Ectodermal cell (in vitro differentiated cells): Measurements from ENCODE around the gene DENND5B.

Source experiments
- H3K27ac ChIP-seq: 2 replicates; pipeline ENCODE4 v1.7.0; 2013; ENCODE audit warnings: mild to moderate bottlenecking, low read depth, low read length; ENCODE audit not compliant: insufficient read depth, poor library complexity, severe bottlenecking
- H3K27me3 ChIP-seq: 2 replicates; pipeline ENCODE4 v1.7.0; 2013; ENCODE audit warnings: mild to moderate bottlenecking, low read length; ENCODE audit not compliant: insufficient read depth, control insufficient read depth, poor library complexity, severe bottlenecking
- H3K36me3 ChIP-seq: one replicate; pipeline ENCODE4 v1.7.0; 2013; ENCODE audit warnings: low read length; ENCODE audit not compliant: control insufficient read depth, insufficient read depth
- H3K4me1 ChIP-seq: one replicate; pipeline ENCODE4 v1.7.0; 2013; ENCODE audit warnings: low read length; ENCODE audit not compliant: control insufficient read depth, insufficient read depth
- H3K4me3 ChIP-seq: 2 replicates; pipeline ENCODE4 v1.7.0; 2013; ENCODE audit warnings: low read depth, low read length, control low read depth; ENCODE audit not compliant: insufficient read depth
- H3K9me3 ChIP-seq: 2 replicates; pipeline ENCODE4 v1.7.0; 2013; ENCODE audit warnings: mild to moderate bottlenecking, low read length, moderate library complexity; ENCODE audit not compliant: control insufficient read depth
- WGBS, 2 experiments: methylation state at CpG; one replicate each; pipeline ENCODE4 v1.1.7; 2013; ENCODE audit warnings: missing lambda C conversion rate in 2 of 2; 5-methylcytosine and 5-hydroxymethylcytosine counted together

The DENND5B gene

DNA sequence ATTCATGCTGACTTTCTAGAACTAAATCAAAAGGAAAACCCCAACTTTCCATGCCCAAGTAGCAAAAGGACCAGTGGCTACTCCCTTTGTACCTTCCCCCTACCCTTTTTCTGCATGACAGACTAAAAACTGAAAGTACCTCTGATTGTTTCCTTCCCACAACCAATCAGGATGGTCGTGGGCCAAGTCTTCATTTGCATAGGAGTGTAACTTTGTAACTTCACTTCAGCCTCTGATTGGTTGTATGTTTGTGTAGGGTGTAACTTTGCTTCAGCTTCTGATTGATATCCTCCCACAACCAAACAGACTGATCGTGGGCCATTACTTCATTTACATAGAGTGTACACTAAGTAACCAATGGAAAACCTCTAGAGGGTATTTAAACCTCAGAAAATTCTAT is 96.5 kb downstream of the DENND5B start:
- 86 to 93% methylated on average over 2 of the region's 2 CpGs for WGBS, 2 experiments
- H3K27ac ChIP-seq = no peak overlapping the region
- H3K36me3 ChIP-seq = no peaks in the 10 kb centered on the region
- H3K27me3 ChIP-seq = no peaks in the 10 kb centered on the region
- H3K9me3 ChIP-seq = no peaks in the 10 kb centered on the region
- peaks cover 3% of the 10 kb centered on the region for H3K4me1 ChIP-seq
- no peak overlapping the region for H3K4me3 ChIP-seq

DNA sequence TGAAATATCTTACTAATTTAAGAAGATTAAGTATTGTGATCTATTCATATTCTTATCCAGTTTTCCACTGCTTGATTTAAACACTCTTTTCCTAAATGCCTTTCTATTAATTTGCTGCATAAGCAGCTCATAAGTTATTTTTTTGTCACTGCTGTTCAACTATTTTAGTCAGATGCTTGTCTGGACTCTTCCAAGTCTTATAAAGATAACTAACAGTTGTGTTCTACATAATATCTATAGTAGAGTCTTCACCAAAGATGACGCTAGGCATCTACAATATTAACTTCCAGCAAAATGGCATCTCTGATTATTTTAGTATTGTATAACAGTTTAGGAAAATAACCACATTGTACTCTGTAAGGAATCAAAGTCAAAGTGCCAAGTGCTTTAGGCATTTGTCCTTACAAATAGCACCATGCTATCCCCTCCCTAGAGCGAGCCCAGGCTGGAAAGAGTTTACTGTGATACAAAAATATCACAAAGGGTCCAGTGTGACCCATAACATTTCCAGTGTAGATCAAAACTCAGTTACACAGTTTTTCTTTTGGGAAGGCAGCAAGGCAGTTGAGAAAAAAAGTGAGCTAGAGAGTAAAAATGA is 98.2 kb downstream of the DENND5B start:
- Histone ChIP-seq H3K27me3 (no peaks in the 10 kb centered on the region), H3K4me1 (no peaks in the 10 kb centered on the region), H3K27ac (no peak overlapping the region), H3K9me3 (no peaks in the 10 kb centered on the region), H3K4me3 (no peak overlapping the region), H3K36me3 (no peaks in the 10 kb centered on the region)
- 75 to 82% methylated on average over 1 of the region's 2 CpGs for WGBS, 2 experiments

DNA sequence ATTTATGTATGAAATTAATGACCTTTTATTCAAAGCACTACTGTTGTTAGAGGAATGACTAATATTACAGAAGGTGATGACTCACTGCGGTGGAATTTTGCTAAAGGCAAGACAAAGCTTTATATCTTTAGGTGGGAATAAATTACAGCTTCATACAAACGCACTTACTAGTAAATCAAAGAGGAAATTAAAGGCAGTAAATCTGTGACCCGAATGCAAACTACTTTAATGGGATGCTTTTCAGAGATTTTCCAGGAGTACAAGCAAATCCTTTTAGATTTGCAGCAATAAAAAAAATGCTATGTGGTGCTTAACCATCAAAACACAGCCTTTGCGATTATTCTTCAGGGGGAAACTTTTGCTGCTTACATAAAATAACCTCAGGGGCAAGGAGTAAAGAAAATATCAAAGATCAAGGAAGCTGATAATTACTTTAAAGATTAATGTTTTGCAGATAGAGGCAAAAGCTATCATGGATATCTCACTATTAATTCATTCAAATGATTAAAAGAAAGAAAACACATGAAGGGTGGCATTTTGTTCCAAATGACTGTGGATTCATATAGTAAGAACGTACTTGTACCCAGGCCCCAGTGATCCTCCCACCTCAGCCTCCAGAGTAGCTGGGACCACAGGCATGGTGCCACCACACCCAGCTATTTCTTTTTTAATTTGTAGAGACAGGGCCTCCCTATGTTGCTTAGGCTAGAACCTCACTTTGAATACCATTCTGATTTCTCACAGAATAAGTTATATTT is 98.9 kb downstream of the DENND5B start:
- H3K27me3 ChIP-seq = no peaks in the 10 kb centered on the region
- H3K4me1 ChIP-seq = no peaks in the 10 kb centered on the region
- no peaks in the 10 kb centered on the region for H3K9me3 ChIP-seq
- no peak overlapping the region for H3K27ac ChIP-seq
- WGBS, 2 experiments = 82 to 83% methylated on average over 2 to 5 of the region's 5 CpGs
- no peak overlapping the region for H3K4me3 ChIP-seq
- no peaks in the 10 kb centered on the region for H3K36me3 ChIP-seq

DNA sequence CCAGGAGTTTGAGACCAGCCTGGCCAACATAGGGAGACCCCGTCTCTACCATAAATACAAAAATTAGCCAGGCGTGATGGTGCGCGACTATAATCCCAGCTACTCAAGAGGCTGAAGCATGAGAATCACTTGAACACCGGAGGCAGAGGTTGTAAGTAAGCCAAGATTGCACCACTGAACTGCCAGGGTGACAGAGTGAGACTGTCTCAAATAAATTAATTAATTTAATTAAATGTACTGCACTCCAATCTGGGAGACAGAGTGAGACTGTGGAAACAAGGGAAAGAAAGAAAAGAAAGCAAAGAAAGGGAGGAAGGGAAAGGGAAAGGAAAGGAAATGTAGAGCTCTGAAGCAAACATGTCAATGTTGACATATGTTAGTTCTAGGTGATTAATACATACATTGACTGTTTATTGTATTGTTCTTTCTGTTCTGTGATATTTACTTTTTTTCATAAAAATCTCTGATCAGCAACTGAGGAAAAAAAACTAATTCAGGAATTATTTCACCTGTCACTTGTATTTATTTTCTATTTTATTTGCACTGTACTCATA is 99.6 kb downstream of the DENND5B start:
- no peak overlapping the region for H3K27ac ChIP-seq
- no peaks in the 10 kb centered on the region for H3K9me3 ChIP-seq
- H3K27me3 ChIP-seq = no peaks in the 10 kb centered on the region
- H3K4me3 ChIP-seq = no peak overlapping the region
- H3K36me3 ChIP-seq = no peaks in the 10 kb centered on the region
- H3K4me1 ChIP-seq = peaks cover under 1% of the 10 kb centered on the region
- WGBS, 2 experiments = 89 to 95% methylated on average over 5 of the region's 5 CpGs

DNA sequence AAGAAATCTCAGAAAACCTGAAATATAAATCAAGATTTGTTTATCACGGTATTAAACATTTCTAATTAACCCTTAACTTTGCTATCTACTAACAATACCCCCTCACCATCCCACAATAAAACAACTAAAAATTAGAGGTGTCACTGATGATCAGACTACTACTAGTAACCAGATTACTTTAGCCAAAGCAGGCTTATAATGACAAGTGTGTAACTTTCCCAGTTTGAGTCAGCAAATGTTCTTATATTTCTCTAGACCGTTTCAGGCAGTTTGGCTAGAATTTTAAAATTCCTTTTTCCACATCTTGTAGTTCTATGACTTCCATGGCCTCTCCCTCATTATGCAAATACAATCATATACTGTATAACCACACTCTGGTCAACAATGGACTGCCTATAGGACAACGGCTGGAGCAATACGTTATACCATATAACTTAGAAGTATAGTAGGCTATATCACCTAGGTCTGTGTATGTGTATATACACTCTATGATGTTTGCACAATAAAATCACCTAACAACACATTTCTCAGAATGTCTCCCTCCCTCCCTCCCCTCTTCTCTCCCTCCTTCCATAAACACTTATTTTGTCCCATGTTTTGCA is 102.1 kb downstream of the DENND5B start:
- Histone ChIP-seq H3K9me3 (no peaks in the 10 kb centered on the region), H3K27me3 (no peaks in the 10 kb centered on the region), H3K4me3 (no peak overlapping the region), H3K27ac (no peak overlapping the region), H3K36me3 (no peaks in the 10 kb centered on the region), H3K4me1 (peaks cover 10% of the 10 kb centered on the region)
- 92 to 98% methylated on average over 2 to 4 of the region's 4 CpGs for WGBS, 2 experiments

DNA sequence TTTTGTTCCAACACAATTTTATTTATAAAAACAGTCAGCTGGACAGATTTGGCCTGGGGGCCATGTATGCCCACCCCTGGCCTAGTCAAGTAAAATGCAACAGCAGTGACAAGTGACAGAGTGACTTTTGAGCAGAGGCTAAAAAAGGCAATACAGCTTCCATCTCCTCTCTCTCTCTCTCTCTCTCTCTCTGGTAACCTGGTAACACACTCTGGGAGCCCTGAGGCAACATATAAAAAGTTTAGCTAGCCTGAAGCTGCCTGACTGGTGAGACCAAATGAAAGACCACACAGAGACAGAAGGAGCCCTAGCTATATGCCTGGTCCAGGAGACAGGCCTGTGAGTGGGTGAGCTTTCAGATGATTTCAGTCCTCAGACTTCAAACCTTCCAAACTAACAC is 105.4 kb downstream of the DENND5B start:
- Histone ChIP-seq H3K36me3 (no peaks in the 10 kb centered on the region), H3K9me3 (no peaks in the 10 kb centered on the region), H3K4me3 (no peak overlapping the region), H3K27me3 (no peaks in the 10 kb centered on the region), H3K4me1 (peaks cover 10% of the 10 kb centered on the region), H3K27ac (no peak overlapping the region)

DNA sequence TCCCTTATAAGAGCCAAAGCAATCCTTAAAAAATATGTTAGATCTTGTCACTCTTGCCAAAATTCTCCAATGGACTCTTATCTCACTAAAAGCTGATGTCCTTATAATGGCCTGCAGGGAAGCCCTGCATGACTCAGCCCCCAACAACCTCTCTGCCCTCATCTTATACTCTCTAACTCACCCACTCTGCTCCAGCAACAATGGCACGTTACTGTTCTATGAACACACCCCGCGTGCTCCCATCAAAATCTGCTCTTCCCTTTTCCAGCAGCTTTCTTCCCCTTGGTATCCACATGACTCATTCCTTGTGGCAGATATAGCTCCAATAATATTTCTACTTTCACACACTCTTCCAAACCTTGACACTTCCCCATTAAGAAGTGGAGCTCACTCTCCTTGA is 108.1 kb downstream of the DENND5B start:
- no peaks in the 10 kb centered on the region for H3K27me3 ChIP-seq
- no peak overlapping the region for H3K27ac ChIP-seq
- H3K36me3 ChIP-seq = no peaks in the 10 kb centered on the region
- no peak overlapping the region for H3K4me3 ChIP-seq
- H3K9me3 ChIP-seq = no peaks in the 10 kb centered on the region
- 85 to 93% methylated on average over 3 of the region's 3 CpGs for WGBS, 2 experiments
- peaks cover 10% of the 10 kb centered on the region for H3K4me1 ChIP-seq

DNA sequence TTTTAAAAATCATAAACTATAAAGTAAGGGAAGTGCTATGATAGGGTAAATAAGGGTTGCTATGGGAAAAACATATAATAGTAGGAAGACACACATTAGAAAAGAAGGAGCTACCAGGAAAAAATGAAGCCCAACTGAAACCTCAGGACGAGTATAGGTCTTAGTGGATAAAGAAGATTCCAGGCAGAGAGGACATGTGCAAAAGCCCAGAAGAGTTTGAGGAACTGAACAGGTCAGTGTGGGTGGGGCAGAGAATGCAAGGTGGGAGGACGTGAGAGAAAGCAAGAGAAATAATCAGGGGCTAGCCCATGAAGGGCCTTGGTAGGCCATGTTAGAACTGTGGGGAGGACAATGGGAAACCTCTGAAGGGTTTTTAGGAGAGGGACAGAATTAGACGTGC is 109.5 kb downstream of the DENND5B start:
- no peaks in the 10 kb centered on the region for H3K27me3 ChIP-seq
- no peaks in the 10 kb centered on the region for H3K36me3 ChIP-seq
- no peaks in the 10 kb centered on the region for H3K9me3 ChIP-seq
- no peak overlapping the region for H3K4me3 ChIP-seq
- no peak overlapping the region for H3K27ac ChIP-seq
- H3K4me1 ChIP-seq = peaks cover 10% of the 10 kb centered on the region
- 56 to 57% methylated on average over 3 of the region's 3 CpGs for WGBS, 2 experiments

DNA sequence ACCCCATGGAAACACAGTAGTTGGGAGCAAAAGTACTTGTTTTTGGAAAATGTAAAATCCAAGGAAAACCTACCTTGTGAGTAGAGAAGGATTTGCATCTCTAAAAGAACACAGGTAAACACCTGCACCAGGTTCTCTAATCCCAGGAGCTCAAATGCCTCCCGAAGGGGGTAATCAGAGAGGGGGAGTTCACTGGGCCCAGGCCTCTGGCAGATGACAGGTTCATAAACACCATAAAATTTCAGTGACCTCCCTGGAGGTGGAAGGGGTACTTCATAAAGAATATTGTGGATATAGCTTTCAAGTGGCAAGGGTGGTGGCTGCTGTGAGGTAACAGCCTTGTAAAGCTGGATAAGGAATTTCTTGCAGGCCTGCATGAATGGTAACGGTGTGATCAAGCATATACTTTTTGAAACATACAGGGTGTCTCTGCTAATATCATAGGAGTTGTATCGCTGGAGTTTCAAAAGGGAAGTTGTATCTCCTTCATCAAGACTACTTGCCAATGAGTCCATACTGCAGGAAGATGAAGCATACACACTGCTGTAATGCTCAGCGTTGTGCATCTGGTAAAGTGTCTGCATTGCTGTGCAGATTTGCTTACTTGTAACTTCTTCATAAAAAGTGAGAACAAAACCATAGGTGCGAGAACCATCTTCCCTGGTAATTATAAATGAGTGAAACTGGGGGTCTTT is 111.3 kb downstream of the DENND5B start:
- 90 to 97% methylated on average over 5 of the region's 5 CpGs for WGBS, 2 experiments
- Histone ChIP-seq H3K4me1 (no peaks in the 10 kb centered on the region), H3K27me3 (no peaks in the 10 kb centered on the region)

DNA sequence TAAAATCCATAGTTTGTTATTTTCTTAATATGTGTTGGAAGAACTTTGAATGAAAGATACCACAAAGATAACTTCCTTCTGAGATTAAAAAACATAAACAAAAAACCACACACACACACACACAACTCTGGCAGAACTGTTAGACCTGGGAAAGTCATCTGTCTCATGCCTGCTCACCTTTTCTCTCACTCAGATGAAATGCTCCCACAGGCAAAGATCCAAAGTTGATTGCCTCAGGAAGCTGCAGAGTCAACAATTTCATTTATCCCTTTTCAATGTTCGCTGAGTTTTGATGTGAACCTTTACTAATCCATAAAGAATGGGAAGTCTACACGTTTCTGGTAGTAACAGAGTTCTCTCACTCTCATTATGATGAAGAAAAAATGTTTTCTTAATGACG is 112.0 kb downstream of the DENND5B start:
- WGBS, 2 experiments = 71 to 89% methylated on average over 1 to 3 of the region's 3 CpGs
- H3K9me3 ChIP-seq = no peaks in the 10 kb centered on the region
- no peaks in the 10 kb centered on the region for H3K4me1 ChIP-seq
- H3K27ac ChIP-seq = no peak overlapping the region
- H3K4me3 ChIP-seq = no peak overlapping the region
- H3K36me3 ChIP-seq = no peaks in the 10 kb centered on the region
- H3K27me3 ChIP-seq = no peaks in the 10 kb centered on the region

More for the DNA sequence above, 111.3 kb downstream of the DENND5B start:
- H3K36me3 ChIP-seq = no peaks in the 10 kb centered on the region
- no peaks in the 10 kb centered on the region for H3K9me3 ChIP-seq
- no peak overlapping the region for H3K27ac ChIP-seq
- H3K4me3 ChIP-seq = no peak overlapping the region
